Renal pelvis (tissue), 4 donors: ENCODE measurements around the gene DTNB. TPM values are rescaled to one million over a fixed set of nuclear protein-coding genes. Genes with fewer than 3 reads are reported as not detected.
"Not testable (repeated sequence)": the region's sequence is repeated elsewhere in the genome, so short reads cannot be mapped to it uniquely, and the experiment has no call there.

Experiments used
- DNase-seq: peaks from one replicate; pipeline ENCODE4 v3.0.0-alpha.2; 2013
- polyA plus RNA-seq, 3 donors: library from polyadenylated mRNA; unstranded; fragments of 120-200 nt; gene quantifications; one replicate each; pipeline ENCODE4 v1.2.1, GENCODE V29; 2013; ENCODE audit not compliant: insufficient read length in 3 of 3

Gene DTNB
- polyA plus RNA-seq, 3 donors = 18.6 to 23.6 (median 21.2) TPM

- DNase-seq = no peak
Observed at GRCh38 chr2:25546852-25547251, 126.5 kb downstream of the DTNB start.

GRCh38 chr2:25545899-25546298 is 127.5 kb downstream of the DTNB start:
- no peak for DNase-seq

- DNase-seq = no peak
Observed at GRCh38 chr2:25544445-25544844, 128.9 kb downstream of the DTNB start.

GRCh38 chr2:25543939-25544338 is 129.4 kb downstream of the DTNB start:
- no peak for DNase-seq

GRCh38 chr2:25541378-25541777 is 132.0 kb downstream of the DTNB start:
- DNase-seq = no peak

- no peak for DNase-seq
Observed at GRCh38 chr2:25539136-25539535, 134.2 kb downstream of the DTNB start.

- no peak for DNase-seq
Observed at GRCh38 chr2:25537526-25537925, 135.9 kb downstream of the DTNB start.

GRCh38 chr2:25535411-25536289 is 137.7 kb downstream of the DTNB start:
- not testable (repeated sequence) for DNase-seq

GRCh38 chr2:25534937-25535336 is 138.4 kb downstream of the DTNB start:
- DNase-seq = not testable (repeated sequence)

- DNase-seq = no peak
Observed at GRCh38 chr2:25534455-25534854, 138.9 kb downstream of the DTNB start.

GRCh38 chr2:25533771-25534170 is 139.6 kb downstream of the DTNB start:
- DNase-seq = not testable (repeated sequence)

- DNase-seq = no peak
Observed at GRCh38 chr2:25532521-25532920, 140.9 kb downstream of the DTNB start.

GRCh38 chr2:25529034-25529433 is 144.3 kb downstream of the DTNB start:
- DNase-seq = no peak

- no peak for DNase-seq
Observed at GRCh38 chr2:25528173-25528572, 145.2 kb downstream of the DTNB start.

- no peak for DNase-seq
Observed at GRCh38 chr2:25524507-25524906, 148.9 kb downstream of the DTNB start.

- DNase-seq = no peak
Observed at GRCh38 chr2:25523060-25523459, 150.3 kb downstream of the DTNB start.

- DNase-seq = peak; percentile 69
Observed at GRCh38 chr2:25521665-25522387, 151.6 kb downstream of the DTNB start.

- DNase-seq = no peak
Observed at GRCh38 chr2:25521126-25521525, 152.3 kb downstream of the DTNB start.

- DNase-seq = no peak
Observed at GRCh38 chr2:25517701-25518100, 155.7 kb downstream of the DTNB start.

GRCh38 chr2:25514043-25514637 is 159.2 kb downstream of the DTNB start:
- no peak for DNase-seq

GRCh38 chr2:25512707-25513106 is 160.7 kb downstream of the DTNB start:
- DNase-seq = no peak

- no peak for DNase-seq
Observed at GRCh38 chr2:25506226-25506625, 167.2 kb downstream of the DTNB start.

- no peak for DNase-seq
Observed at GRCh38 chr2:25505622-25506021, 167.8 kb downstream of the DTNB start.
